MM.1S (cell line): Measurements from ENCODE around the gene EDNRA.

Source experiments
- CTCF ChIP-seq: fragments of 300-600 bp; sonication (generic); IDR thresholded peaks from 2 replicates; pipeline ENCODE4 v1.5.1; 2016; ENCODE audit warnings: antibody characterized with exemption, low read length, mixed read lengths
- EZH2 ChIP-seq: fragments of 300-600 bp; sonication (generic); optimal IDR thresholded peaks from 2 replicates; pipeline ENCODE3; 2017; ENCODE audit warnings: low read depth, mild to moderate bottlenecking, antibody characterized with exemption, low read length, mixed read lengths

DNA sequence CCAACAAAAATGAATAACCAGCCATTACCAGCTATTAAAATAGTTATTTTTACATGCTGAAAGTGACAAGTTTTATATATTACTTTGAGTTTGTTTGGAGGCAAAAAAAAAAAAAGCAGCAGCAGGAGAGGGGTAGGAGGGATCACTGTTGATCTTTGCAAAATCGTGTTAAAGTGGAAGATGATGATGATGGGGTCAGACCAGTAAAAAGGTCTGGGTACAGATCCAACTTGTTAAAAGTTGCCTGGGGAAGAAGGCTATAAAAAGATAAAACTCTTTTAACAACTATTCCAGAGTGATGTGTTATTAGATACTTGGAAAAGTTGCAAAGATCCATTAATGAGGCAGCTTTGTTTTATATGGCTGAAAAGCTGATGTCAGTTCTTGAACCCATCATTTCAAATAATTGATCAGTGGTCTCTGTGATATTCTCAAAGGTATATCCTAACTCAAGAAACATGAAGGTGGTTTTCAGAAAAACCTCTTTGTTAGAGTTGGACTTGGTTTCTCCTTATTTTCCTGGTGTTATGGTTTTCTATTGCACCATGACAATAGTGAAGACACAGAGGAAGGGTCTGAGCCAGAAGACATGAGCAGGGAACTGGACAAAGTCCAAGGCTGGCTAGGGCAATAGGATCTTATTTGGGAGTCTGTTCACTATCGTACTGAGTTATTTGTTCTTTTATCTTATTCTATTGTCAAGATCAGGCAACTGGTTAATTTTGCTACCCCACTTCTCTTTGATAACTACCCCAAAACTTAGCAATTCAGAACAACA, 44.8 kb downstream of the EDNRA start:
- TF ChIP-seq CTCF (no peak), EZH2 (no peak)
